Activated B cell treated with CpG ODN at 0.5 μM for 24 hours (primary cell): ENCODE measurements around the gene LDB2. TPM values are rescaled to one million over a fixed set of nuclear protein-coding genes. Genes with fewer than 3 reads are reported as not detected.

Experiments
- ATAC-seq: fragments of 200-7000 bp; cut with Tn5 transposase; one replicate; pipeline ENCODE4 v1.10.0; 2021; ENCODE audit warnings: low read depth, mild to moderate bottlenecking, moderate library complexity
- CTCF ChIA-PET: fragments of 350-600 bp; sonication (Branson Sonifier 250); formaldehyde crosslinking; loops from one replicate; lab custom pipeline; 2021; ENCODE audit warnings: antibody characterized with exemption; lab: Charles Lee
- POLR2A ChIA-PET: fragments of 350-600 bp; sonication (Branson Sonifier 250); formaldehyde crosslinking; loops from one replicate; lab custom pipeline; 2021; ENCODE audit warnings: antibody characterized with exemption; lab: Charles Lee
- DNase-seq: peaks from one replicate; pipeline ENCODE4 v3.0.0; 2022
- H3K27ac Mint-ChIP-seq: one replicate; pipeline ENCODE4 v1.8.0; 2020; ENCODE audit warnings: mixed read lengths
- H3K27me3 Mint-ChIP-seq: one replicate; pipeline ENCODE4 v1.8.0; 2021; ENCODE audit warnings: mixed read lengths
- H3K36me3 Mint-ChIP-seq: one replicate; pipeline ENCODE4 v1.8.0; 2021; ENCODE audit warnings: low read depth, mixed read lengths
- H3K4me1 Mint-ChIP-seq: one replicate; pipeline ENCODE4 v1.8.0; 2021; ENCODE audit warnings: mixed read lengths
- H3K4me3 Mint-ChIP-seq: one replicate; pipeline ENCODE4 v1.8.0; 2020; ENCODE audit warnings: mild to moderate bottlenecking, mixed read lengths
- H3K9me3 Mint-ChIP-seq: one replicate; pipeline ENCODE4 v1.8.0; 2020; ENCODE audit warnings: mixed read lengths
- CTCF ChIP-seq: fragments of 200-600 bp; IDR thresholded peaks from one replicate; pipeline ENCODE4 v1.8.0; 2022; ENCODE audit warnings: antibody characterized with exemption, mild to moderate bottlenecking
- intact Hi-C: fragments of 100-400 bp; cut with micrococcal nuclease; formaldehyde crosslinking; loops from one replicate; pipeline ENCODE4 v1.15.1; 2024
- total RNA-seq: library from RNA; stranded (reverse); gene quantifications from 2 replicates; pipeline ENCODE4 v1.2.3, GENCODE V29; 2022

The LDB2 gene
- total RNA-seq, 1 donor from 2014 or later = not detected

- Mint-ChIP-seq H3K4me3 (no peak overlapping the region), H3K36me3 (no peaks in the 10 kb centered on the region), H3K4me1 (no peaks in the 10 kb centered on the region), H3K27ac (no peak overlapping the region), H3K9me3 (peaks cover 11% of the 10 kb centered on the region), H3K27me3 (no peaks in the 10 kb centered on the region)
- TF ChIP-seq CTCF = no peak
- no peak for DNase-seq
- ATAC-seq = no peak
- ChIA-PET CTCF (no interaction called here), POLR2A (no interaction called here)
- intact Hi-C loops = no loop called here
Measured at GRCh38 chr4:16505267-16505666, 393.2 kb downstream of the LDB2 start.

DNA sequence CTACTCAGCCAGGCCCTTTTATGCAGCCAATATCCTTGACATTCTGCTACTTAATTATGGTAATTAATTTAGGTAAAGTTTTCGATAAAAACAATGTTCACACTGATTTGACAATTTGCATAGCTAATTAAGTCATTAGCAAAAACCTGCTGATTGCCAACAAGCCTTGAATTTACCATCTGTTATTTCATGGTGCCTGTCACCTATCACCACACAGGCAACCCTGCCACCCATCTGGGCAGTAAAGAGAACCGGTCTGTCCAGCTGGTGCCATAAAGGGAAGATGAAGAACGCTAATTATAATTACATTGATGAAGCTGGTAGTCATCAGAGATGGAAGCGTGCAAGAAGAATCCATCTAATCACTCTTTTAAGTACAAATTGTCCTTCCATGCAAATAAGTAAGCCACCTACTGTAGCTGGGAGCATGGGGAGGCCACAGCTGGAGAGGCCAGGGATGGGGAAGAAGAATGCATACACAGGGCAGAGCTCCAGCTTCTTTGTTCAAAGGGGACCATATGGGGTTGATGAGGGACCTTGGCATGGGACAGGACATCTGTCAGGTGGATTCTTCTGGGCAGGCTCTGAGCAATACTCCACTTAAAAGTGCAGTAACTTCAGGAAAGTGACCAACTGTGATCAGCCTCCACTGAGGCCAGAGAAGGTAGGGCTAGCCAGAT, 394.9 kb downstream of the LDB2 start:
- H3K4me1 Mint-ChIP-seq = no peaks in the 10 kb centered on the region
- H3K27ac Mint-ChIP-seq = no peak overlapping the region

GRCh38 chr4:16498978-16499377, 399.5 kb downstream of the LDB2 start:
- ChIA-PET CTCF (no interaction called here), POLR2A (no interaction called here)
- Mint-ChIP-seq H3K27me3 (no peaks in the 10 kb centered on the region), H3K4me1 (no peaks in the 10 kb centered on the region), H3K4me3 (no peak overlapping the region), H3K27ac (no peak overlapping the region), H3K9me3 (peaks cover 3% of the 10 kb centered on the region), H3K36me3 (no peaks in the 10 kb centered on the region)
- TF ChIP-seq CTCF = no peak
- DNase-seq = no peak
- ATAC-seq = no peak
- intact Hi-C loops = no loop called here

More for the DNA sequence above, 394.9 kb downstream of the LDB2 start:
- DNase-seq = no peak
- POLR2A ChIA-PET = no interaction called here
- H3K4me3 Mint-ChIP-seq = no peak overlapping the region
- CTCF ChIA-PET = no interaction called here
- no peak for TF ChIP-seq CTCF
- peaks cover 7% of the 10 kb centered on the region for H3K9me3 Mint-ChIP-seq
- intact Hi-C loops = no loop called here
- no peaks in the 10 kb centered on the region for H3K27me3 Mint-ChIP-seq
- no peaks in the 10 kb centered on the region for H3K36me3 Mint-ChIP-seq
- ATAC-seq = no peak

GRCh38 chr4:16496501-16496900, 401.9 kb downstream of the LDB2 start:
- no peaks in the 10 kb centered on the region for H3K27me3 Mint-ChIP-seq
- H3K4me1 Mint-ChIP-seq = no peaks in the 10 kb centered on the region
- no peaks in the 10 kb centered on the region for H3K36me3 Mint-ChIP-seq
- CTCF ChIA-PET = no interaction called here
- POLR2A ChIA-PET = no interaction called here
- TF ChIP-seq CTCF = no peak
- no peak overlapping the region for H3K27ac Mint-ChIP-seq
- ATAC-seq (no peak), DNase-seq (no peak)
- H3K4me3 Mint-ChIP-seq = no peak overlapping the region
- intact Hi-C loops = no loop called here
- H3K9me3 Mint-ChIP-seq = peaks cover 3% of the 10 kb centered on the region

- no peak overlapping the region for H3K27ac Mint-ChIP-seq
- H3K27me3 Mint-ChIP-seq = no peaks in the 10 kb centered on the region
- TF ChIP-seq CTCF = no peak
- intact Hi-C loops = no loop called here
- CTCF ChIA-PET = no interaction called here
- no peaks in the 10 kb centered on the region for H3K36me3 Mint-ChIP-seq
- no peaks in the 10 kb centered on the region for H3K4me1 Mint-ChIP-seq
- no peak overlapping the region for H3K4me3 Mint-ChIP-seq
- DNase-seq (no peak), ATAC-seq (no peak)
- H3K9me3 Mint-ChIP-seq = no peaks in the 10 kb centered on the region
- POLR2A ChIA-PET = no interaction called here
Measured at GRCh38 chr4:16492872-16493271, 405.6 kb downstream of the LDB2 start.
